NCI-H524 (cell line): ENCODE measurements around the gene SCTR.
A peak's percentile ranks its signal among the peaks of the same experiment; 100 is the strongest.

ENCODE experiments used
- DNase-seq, 2 experiments: peaks; one replicate each; lab custom pipeline; 2025; lab: John Stamatoyannopoulos, UW

Gene SCTR

GRCh38 chr2:119523952-119524694 is at the start of gene SCTR:
SCTR (minus strand) TSS chr2:119524483; CDS start chr2:119524226, 257 bp downstream.
- peak; percentile 23 to 46 for DNase-seq

GRCh38 chr2:119567292-119567691 is 43.0 kb upstream of the SCTR start:
- no peak for DNase-seq

GRCh38 chr2:119565481-119565880 is 41.2 kb upstream of the SCTR start:
- no peak for DNase-seq

GRCh38 chr2:119553687-119554344 is 29.5 kb upstream of the SCTR start:
- DNase-seq: no peak

DNA sequence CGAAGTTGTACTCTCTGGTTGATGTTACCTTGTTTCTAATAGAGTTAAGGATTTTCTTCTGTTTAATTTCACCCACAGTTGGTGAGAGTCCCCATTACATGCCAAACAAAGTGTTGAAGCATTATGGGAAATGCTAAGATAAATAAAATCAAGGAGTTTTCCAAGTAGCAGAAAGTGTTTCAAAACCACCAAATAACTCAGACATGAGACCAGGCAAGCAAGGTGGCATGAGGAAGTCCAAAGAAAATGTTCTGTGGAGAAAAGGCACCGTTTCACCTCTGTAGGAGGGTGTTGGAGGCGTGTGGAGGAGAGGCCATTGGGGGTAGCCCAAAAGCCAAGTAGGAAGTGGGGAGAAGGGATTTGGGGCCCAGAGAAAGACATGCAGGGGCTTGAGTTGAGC is 28.6 kb upstream of the SCTR start:
- DNase-seq: no peak

GRCh38 chr2:119550856-119551255 is 26.6 kb upstream of the SCTR start:
- DNase-seq: no peak

DNA sequence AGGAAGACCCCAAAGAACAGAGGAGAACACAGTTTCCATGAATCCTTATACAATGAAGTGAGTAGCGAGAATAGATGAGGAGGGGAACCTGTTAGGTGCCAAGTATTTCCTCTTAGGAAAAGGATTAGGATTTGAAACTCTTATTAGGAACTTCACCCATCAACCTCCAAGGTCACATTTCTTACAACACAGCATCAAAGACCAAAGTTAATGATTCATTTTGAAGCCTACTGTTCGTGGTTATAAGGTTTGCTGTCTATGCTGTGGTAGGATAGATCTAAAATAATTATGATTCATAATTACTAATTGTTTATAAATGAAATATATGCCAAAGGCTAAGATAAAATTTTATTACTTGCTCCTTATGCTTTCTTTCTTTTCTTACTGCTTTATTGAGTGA is 26.1 kb upstream of the SCTR start:
- DNase-seq: no peak

- peak; percentile 4 to 70 for DNase-seq
These were observed 25.0 kb upstream of the SCTR start for GRCh38 chr2:119549241-119549640.

- DNase-seq: peak in 1 of 2 experiments; percentile 29
These were observed 24.3 kb upstream of the SCTR start for GRCh38 chr2:119548516-119549120.

GRCh38 chr2:119546447-119546767 is 22.1 kb upstream of the SCTR start:
- DNase-seq: no peak

- no peak for DNase-seq
These were observed 21.6 kb upstream of the SCTR start for GRCh38 chr2:119545754-119546446.

GRCh38 chr2:119544939-119545475 is 20.7 kb upstream of the SCTR start:
- no peak for DNase-seq

DNA sequence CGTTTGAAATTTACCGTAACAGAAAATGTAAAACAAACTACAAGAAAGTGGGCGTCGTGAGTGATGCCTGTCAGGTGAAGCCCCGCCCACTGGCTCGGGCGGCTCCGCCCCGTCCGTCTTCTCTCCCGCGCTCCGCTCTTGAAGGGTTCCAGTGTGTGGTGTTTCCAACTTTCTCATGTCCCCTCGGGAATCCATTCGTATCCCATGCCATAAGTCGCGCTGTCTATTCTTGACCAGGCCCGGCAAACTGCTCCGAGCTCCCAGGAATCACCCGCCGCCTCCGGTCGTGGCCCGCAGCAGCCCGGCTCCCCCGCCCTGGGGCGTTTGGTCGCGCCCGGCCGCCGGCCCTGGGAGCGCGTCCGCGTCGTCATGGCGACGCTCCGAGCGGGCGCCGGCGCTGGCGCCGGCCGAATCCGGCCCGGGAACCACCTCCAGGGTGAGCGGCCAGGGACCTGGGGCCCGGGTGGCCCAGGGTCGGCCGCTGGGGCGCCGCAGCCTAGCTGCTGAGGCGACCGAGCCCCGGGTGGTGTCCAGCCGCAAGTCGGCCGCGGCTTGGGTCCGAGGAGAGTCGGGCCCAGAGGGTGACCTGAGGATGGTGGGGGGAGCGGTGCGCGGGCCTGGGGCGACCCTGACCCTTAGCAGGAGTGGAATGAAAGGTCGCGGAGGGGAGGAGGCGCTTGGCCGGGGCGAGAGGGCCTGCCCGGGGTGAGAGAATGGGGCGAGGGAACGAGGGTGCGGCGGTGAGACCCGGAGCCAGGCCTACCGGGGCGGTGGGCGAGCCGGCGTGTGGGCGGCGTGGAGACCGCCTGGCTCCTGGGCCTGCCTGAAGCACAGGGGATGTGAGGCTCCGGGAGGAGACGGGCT is 20.0 kb upstream of the SCTR start, which contains the start of gene CFAP221:
Gene CFAP221 (plus strand): TSS at position 375 of the 864 bp plus-strand sequence. CDS start 1,683 bp downstream, outside the sequence.
- peak in 1 of 2 experiments; percentile 67 for DNase-seq

- DNase-seq: no peak
These were observed 17.2 kb upstream of the SCTR start for GRCh38 chr2:119541476-119541875.

- DNase-seq: no peak
These were observed 13.5 kb upstream of the SCTR start for GRCh38 chr2:119537792-119538191.

- no peak for DNase-seq
These were observed 12.4 kb upstream of the SCTR start for GRCh38 chr2:119536707-119537106.

DNA sequence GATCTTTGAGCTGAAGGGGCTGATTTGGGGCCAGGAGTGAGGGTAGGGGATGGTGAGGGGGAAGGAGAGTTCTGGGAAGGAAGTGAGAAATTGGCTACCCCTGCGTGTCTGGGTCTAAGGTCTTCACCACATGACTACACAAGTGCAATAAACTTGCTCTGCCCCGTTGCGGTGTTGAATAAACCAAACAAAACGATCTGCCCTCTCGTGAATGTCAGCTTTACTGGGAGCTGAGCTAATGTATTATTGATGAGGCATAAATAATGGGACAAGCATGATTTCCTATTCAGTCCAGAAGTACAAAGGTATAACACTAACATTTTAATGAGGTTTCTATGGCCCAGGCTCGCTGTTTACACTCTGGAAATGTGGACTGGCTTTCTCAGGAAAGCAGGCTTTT is 11.9 kb upstream of the SCTR start:
- DNase-seq: no peak

- no peak for DNase-seq
These were observed 9.3 kb upstream of the SCTR start for GRCh38 chr2:119533560-119533959.

DNA sequence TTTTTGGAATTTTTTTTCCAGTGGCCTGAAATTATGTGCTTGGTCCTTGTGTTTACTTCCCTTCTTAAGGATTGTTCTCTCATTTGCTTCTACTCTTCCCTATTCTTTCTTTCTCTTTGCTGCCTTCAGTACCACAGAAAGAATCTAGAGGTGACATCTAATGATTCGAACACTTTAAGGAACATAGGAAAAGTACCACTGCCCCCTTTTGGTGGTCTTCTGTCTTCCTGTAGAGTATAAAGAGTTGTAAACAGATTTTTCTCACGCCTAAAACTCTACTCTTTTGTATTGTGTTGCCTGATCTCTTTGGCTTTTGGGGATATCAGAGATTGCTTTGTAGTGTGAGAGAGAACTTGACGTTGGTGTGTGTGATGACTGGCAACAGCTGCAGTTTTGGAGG is 7.0 kb upstream of the SCTR start:
- DNase-seq: peak in 1 of 2 experiments; percentile 3

DNA sequence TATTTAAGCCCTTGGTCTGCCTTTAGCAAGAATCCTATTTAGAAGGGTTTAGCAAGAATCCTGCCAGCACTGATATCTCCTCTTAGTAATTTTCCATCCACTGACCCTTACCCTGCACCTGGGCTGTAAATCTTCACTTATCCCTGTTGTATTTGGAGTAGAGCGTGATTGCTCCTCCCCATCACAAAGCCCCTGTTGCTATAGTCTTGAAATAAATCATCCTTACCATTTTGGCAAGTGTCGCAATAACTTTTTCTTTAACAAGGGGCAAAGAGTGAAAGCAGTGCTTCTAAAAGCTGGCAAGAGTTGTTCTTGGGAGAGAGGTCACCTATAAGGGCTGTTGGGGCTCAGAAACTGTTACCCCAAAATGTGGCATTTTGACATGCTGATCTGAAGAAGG is 3.7 kb upstream of the SCTR start:
- no peak for DNase-seq

GRCh38 chr2:119525614-119526013 is 1.3 kb upstream of the SCTR start:
- DNase-seq: no peak
